C4-2B (cell line): ENCODE measurements around the gene GPR107.

Experiments used
- ZFX ChIP-seq: fragments of 450-650 bp; IDR thresholded peaks from 2 replicates; pipeline ENCODE4 v1.6.1; 2017
- TF ChIP-seq, protein P1 (sequence below): fragments of 450-650 bp; conservative IDR thresholded peaks from 2 replicates; pipeline ENCODE4 v1.5.1; 2017; ENCODE audit warnings: mild to moderate bottlenecking

GRCh38 chr9:130172858-130173665 lies 119.4 kb downstream of the GPR107 start:
- TF ChIP-seq, protein P1, sequence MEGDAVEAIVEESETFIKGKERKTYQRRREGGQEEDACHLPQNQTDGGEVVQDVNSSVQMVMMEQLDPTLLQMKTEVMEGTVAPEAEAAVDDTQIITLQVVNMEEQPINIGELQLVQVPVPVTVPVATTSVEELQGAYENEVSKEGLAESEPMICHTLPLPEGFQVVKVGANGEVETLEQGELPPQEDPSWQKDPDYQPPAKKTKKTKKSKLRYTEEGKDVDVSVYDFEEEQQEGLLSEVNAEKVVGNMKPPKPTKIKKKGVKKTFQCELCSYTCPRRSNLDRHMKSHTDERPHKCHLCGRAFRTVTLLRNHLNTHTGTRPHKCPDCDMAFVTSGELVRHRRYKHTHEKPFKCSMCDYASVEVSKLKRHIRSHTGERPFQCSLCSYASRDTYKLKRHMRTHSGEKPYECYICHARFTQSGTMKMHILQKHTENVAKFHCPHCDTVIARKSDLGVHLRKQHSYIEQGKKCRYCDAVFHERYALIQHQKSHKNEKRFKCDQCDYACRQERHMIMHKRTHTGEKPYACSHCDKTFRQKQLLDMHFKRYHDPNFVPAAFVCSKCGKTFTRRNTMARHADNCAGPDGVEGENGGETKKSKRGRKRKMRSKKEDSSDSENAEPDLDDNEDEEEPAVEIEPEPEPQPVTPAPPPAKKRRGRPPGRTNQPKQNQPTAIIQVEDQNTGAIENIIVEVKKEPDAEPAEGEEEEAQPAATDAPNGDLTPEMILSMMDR: no peak
- peak; percentile 26; the same call in 1 of the 2 replicates for TF ChIP-seq ZFX
